BE2C (cell line): ENCODE measurements around the gene RAB34.
A peak's percentile ranks its signal among the peaks of the same experiment; 100 is the strongest.

Experiments
- DNase-seq: peaks from one replicate; pipeline ENCODE4 v3.0.0-alpha.2; 2020
- H3K27me3 ChIP-seq: fragments of 250-450 bp; sonication (Bioruptor Pico); 2 replicates; pipeline ENCODE4 v1.5.1; 2020; ENCODE audit warnings: mild to moderate bottlenecking
- H3K36me3 ChIP-seq: fragments of 250-450 bp; sonication (Bioruptor Pico); 2 replicates; pipeline ENCODE4 v1.5.1; 2020; ENCODE audit warnings: mild to moderate bottlenecking
- H3K4me1 ChIP-seq: fragments of 250-450 bp; sonication (Bioruptor Pico); 2 replicates; pipeline ENCODE4 v1.5.1; 2020
- H3K4me3 ChIP-seq: 2 replicates; pipeline ENCODE4 v1.5.1; 2011; ENCODE audit warnings: low read depth, low read length
- H3K9me3 ChIP-seq: fragments of 250-450 bp; sonication (Bioruptor Pico); 2 replicates; pipeline ENCODE4 v1.5.1; 2020
- CTCF ChIP-seq: IDR thresholded peaks from 2 replicates; pipeline ENCODE4 v1.5.1; 2012; ENCODE audit warnings: mild to moderate bottlenecking, low read depth, low read length

RAB34 gene

GRCh38 chr17:28735242-28735722, 17.6 kb upstream of the RAB34 start:
- H3K4me3 ChIP-seq, result no peak overlapping the region
- no peak for DNase-seq
- H3K4me1 ChIP-seq, result no peaks in the 10 kb centered on the region
- no peak for TF ChIP-seq CTCF
- H3K36me3 ChIP-seq, result no peaks in the 10 kb centered on the region
- H3K27me3 ChIP-seq, result no peaks in the 10 kb centered on the region
- no peaks in the 10 kb centered on the region for H3K9me3 ChIP-seq

- Histone ChIP-seq H3K4me3 (no peak overlapping the region), H3K9me3 (no peaks in the 10 kb centered on the region), H3K36me3 (no peaks in the 10 kb centered on the region), H3K4me1 (no peaks in the 10 kb centered on the region), H3K27me3 (no peaks in the 10 kb centered on the region)
- DNase-seq, result no peak
- no peak for TF ChIP-seq CTCF
Observed at GRCh38 chr17:28734712-28735241, 17.1 kb upstream of the RAB34 start.

DNA sequence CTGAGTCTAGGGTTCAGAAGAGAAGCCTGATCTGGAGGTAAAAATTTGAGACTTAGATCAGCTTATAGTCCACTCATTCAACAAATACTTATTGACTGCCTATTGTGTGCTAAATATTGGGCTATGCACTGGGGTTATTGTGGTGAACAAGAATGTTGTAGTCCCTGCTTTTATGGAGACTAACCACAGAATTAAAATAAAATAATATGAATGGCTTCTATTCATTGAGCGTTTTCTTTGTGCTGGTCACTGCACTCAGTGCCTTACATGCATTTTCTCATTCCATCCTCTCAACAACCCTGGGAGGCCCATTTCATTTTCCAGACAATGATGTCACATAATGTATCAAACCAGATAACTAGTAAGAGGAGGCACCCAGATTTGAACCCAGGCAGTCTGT, 15.7 kb upstream of the RAB34 start:
- no peaks in the 10 kb centered on the region for H3K36me3 ChIP-seq
- H3K4me3 ChIP-seq, result no peak overlapping the region
- H3K4me1 ChIP-seq, result no peaks in the 10 kb centered on the region; the same call in 1 of the 2 replicates
- no peak for TF ChIP-seq CTCF
- DNase-seq, result no peak
- no peaks in the 10 kb centered on the region for H3K9me3 ChIP-seq
- no peaks in the 10 kb centered on the region for H3K27me3 ChIP-seq

- Histone ChIP-seq H3K36me3 (peaks cover 4% of the 10 kb centered on the region), H3K4me3 (no peak overlapping the region), H3K27me3 (no peaks in the 10 kb centered on the region), H3K9me3 (no peaks in the 10 kb centered on the region), H3K4me1 (no peaks in the 10 kb centered on the region; the same call in 1 of the 2 replicates)
- DNase-seq, result no peak
- no peak for TF ChIP-seq CTCF
Observed at GRCh38 chr17:28729950-28730330, 12.3 kb upstream of the RAB34 start.

GRCh38 chr17:28728364-28729200, 10.9 kb upstream of the RAB34 start, which contains the start of gene NEK8:
Gene NEK8, plus strand, starts transcription at chr17:28728788. Its CDS starts 26 bp downstream, at chr17:28728814.
- Histone ChIP-seq H3K27me3 (no peaks in the 10 kb centered on the region), H3K4me3 (peak within 1 kb of the TSS; percentile 67), H3K9me3 (no peaks in the 10 kb centered on the region), H3K4me1 (peaks cover 3% of the 10 kb centered on the region; the same call in 1 of the 2 replicates), H3K36me3 (peaks cover 16% of the 10 kb centered on the region)
- DNase-seq, result peak; percentile 89
- TF ChIP-seq CTCF, result no peak
